Mesothelial cell of epicardium (in vitro differentiated cells): ENCODE results near the gene RABEP1. TPM values are rescaled to one million over a fixed set of nuclear protein-coding genes. Genes with fewer than 3 reads are reported as not detected.

Experiments used
- DNase-seq, 2 experiments: peaks; one replicate each; pipeline ENCODE4 v3.0.0; 2021; ENCODE audit warnings: low spot score in 2 of 2; ENCODE audit not compliant: unreplicated experiment in 2 of 2
- H3K27ac Mint-ChIP-seq: 2 replicates; pipeline ENCODE4 v1.8.0; 2021; ENCODE audit warnings: mixed read lengths
- H3K27me3 Mint-ChIP-seq: 2 replicates; pipeline ENCODE4 v1.8.0; 2021; ENCODE audit warnings: low read depth, mixed read lengths
- H3K36me3 Mint-ChIP-seq: 2 replicates; pipeline ENCODE4 v1.8.0; 2021; ENCODE audit warnings: mixed read lengths
- H3K4me1 Mint-ChIP-seq: 2 replicates; pipeline ENCODE4 v1.8.0; 2021; ENCODE audit warnings: mixed read lengths
- H3K4me3 Mint-ChIP-seq: 2 replicates; pipeline ENCODE4 v1.8.0; 2021; ENCODE audit warnings: mild to moderate bottlenecking, moderate library complexity, mixed read lengths
- H3K9me3 Mint-ChIP-seq: 2 replicates; pipeline ENCODE4 v1.8.0; 2021; ENCODE audit warnings: mixed read lengths
- total RNA-seq: library from RNA; stranded (reverse); gene quantifications from 3 replicates; pipeline ENCODE4 v1.2.1, GENCODE V29; 2021
- TF ChIP-seq, protein P1 (sequence below): fragments of 200-600 bp; sonication (generic); IDR thresholded peaks from one replicate; pipeline ENCODE4 v1.5.0; 2021; ENCODE audit warnings: antibody characterized with exemption; ENCODE audit not compliant: unreplicated experiment

RABEP1 gene
- total RNA-seq, 1 donor from 2014 or later = 50.9 TPM

DNA sequence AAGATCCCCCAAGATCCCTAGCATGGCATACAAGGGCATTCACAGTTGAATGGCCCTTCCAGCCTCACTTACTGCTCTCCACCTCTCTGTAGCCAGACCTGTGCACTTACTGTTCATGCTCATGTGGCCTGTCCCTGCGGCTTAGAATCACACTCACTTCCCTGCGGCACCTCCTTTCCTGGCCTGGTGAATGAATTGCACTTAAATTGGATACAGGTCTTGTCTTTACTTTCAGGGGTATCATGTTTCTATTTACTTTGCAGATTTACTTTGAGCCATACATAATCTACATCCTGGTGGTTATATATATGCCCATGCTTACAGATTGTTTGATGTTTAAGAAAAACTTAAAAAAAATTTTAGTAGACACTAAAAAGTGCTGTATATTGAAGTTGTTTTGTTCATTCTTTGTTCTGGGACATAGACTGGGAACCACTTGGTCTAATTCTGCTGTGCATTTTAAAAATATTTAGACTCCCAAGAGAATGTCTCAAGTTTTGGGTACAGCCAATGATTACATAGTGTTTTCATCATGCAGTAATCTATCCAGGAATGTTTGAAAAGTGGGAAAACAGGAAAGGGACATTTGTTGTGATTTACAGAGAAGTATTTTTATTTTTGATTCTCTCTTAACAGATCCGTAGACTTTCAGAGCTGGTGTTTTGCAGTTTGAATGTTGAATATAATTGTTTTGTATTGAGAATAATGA lies 73.5 kb downstream of the RABEP1 start:
- Mint-ChIP-seq H3K9me3 (no peaks in the 10 kb centered on the region), H3K4me3 (no peak overlapping the region), H3K27me3 (no peaks in the 10 kb centered on the region), H3K4me1 (peaks cover 6% of the 10 kb centered on the region), H3K27ac (peak overlapping the region; percentile 55), H3K36me3 (peaks cover 36% of the 10 kb centered on the region)
- TF ChIP-seq, protein P1, sequence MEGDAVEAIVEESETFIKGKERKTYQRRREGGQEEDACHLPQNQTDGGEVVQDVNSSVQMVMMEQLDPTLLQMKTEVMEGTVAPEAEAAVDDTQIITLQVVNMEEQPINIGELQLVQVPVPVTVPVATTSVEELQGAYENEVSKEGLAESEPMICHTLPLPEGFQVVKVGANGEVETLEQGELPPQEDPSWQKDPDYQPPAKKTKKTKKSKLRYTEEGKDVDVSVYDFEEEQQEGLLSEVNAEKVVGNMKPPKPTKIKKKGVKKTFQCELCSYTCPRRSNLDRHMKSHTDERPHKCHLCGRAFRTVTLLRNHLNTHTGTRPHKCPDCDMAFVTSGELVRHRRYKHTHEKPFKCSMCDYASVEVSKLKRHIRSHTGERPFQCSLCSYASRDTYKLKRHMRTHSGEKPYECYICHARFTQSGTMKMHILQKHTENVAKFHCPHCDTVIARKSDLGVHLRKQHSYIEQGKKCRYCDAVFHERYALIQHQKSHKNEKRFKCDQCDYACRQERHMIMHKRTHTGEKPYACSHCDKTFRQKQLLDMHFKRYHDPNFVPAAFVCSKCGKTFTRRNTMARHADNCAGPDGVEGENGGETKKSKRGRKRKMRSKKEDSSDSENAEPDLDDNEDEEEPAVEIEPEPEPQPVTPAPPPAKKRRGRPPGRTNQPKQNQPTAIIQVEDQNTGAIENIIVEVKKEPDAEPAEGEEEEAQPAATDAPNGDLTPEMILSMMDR = no peak
- no peak for DNase-seq

DNA sequence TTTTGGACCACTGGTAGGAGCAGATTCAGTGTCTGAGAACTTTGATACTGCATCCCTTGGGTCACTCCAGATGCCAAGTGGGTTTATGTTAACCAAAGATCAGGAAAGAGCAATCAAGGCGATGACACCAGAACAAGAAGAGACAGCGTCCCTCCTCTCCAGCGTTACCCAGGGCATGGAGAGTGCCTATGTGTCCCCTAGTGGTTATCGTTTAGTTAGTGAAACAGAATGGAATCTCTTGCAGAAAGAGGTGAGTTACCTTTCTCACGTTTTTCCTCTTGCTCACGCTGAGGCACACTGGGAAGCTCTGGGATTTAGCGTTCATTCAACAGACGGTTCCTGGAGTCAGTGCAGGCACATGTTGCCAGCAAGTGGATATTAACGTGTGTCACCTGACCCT lies 79.3 kb downstream of the RABEP1 start:
- H3K27ac Mint-ChIP-seq = no peak overlapping the region
- no peak overlapping the region for H3K4me3 Mint-ChIP-seq
- TF ChIP-seq, protein P1 = no peak
- H3K9me3 Mint-ChIP-seq = no peaks in the 10 kb centered on the region
- H3K27me3 Mint-ChIP-seq = no peaks in the 10 kb centered on the region
- H3K4me1 Mint-ChIP-seq = peaks cover 5% of the 10 kb centered on the region
- peaks cover 38% of the 10 kb centered on the region for H3K36me3 Mint-ChIP-seq
- no peak for DNase-seq

DNA sequence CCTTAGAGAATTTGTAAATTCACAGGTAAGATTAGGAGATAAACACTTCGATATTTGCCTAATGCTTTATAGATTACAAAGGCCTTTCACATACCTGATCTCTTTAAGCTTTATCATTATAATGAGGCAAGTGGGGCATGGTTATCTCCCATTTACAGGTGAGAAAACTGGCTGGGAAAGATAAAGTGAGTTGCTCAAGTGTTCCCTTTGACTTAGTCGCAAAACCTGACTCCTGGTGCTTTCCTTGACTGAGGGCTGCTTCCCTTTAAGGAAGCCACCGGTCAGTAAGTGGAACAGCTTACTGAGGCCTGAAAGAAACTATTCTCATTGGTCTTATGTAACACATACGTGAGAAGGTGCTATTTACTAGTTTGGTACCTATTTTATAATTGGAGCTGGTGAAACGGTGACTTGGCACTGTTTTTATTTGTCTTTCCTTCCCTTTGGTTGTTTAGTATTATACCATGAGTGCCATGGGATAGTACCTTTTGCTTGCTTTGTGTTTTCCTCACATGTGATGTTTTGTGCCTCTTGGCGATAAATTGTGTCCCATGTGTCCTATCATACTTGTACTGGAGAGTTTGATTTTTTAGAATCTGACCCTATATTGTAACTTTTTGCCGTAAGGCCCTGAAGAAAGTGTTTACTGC lies 80.2 kb downstream of the RABEP1 start:
- no peaks in the 10 kb centered on the region for H3K27me3 Mint-ChIP-seq
- no peak overlapping the region for H3K27ac Mint-ChIP-seq
- no peak for DNase-seq
- H3K9me3 Mint-ChIP-seq = no peaks in the 10 kb centered on the region
- no peak overlapping the region for H3K4me3 Mint-ChIP-seq
- TF ChIP-seq, protein P1 = no peak
- H3K36me3 Mint-ChIP-seq = peaks cover 38% of the 10 kb centered on the region
- H3K4me1 Mint-ChIP-seq = peaks cover 5% of the 10 kb centered on the region

DNA sequence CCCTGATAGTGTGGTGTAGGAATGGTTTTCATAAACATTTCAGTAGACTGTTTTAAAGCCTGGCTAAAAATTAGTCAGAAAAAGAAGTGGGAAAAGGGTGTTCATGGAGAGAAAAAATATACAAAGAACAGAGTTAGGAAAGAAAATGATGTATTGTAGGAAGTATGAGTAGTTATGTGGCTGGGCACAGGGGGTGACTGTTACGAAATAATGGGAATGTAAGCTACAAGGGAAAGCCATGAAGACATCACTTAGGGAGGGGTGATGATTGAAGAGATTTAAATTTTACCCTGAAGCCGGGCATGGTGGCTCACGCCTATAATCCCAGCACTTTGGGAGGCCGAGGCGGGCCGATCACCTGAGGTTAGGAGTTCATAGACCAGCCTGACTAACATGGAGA lies 82.1 kb downstream of the RABEP1 start:
- TF ChIP-seq, protein P1 = no peak
- Mint-ChIP-seq H3K27me3 (no peaks in the 10 kb centered on the region), H3K27ac (peak overlapping the region; percentile 41), H3K9me3 (no peaks in the 10 kb centered on the region), H3K4me3 (no peak overlapping the region), H3K4me1 (peaks cover 5% of the 10 kb centered on the region), H3K36me3 (peaks cover 43% of the 10 kb centered on the region)
- DNase-seq = no peak

DNA sequence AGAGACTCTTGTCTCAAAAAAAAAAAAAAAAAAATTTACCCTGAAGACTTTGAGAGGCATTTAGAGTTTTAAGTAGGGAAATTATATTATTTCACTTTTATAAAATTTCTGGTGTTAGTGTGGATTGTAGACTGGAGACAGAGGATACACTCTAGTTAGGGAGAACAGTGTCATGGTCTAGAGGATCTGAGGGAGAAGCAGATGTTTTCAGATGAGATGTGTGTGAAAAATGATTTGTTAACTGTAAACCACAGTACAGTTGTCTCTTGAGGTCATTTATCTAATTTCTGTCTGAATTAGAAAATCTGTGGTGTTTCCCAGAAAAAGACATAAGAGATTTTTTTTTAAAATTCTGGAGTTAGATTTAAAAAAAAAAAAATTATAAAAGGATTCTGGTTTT lies 82.6 kb downstream of the RABEP1 start:
- Mint-ChIP-seq H3K9me3 (no peaks in the 10 kb centered on the region), H3K27ac (peak overlapping the region; percentile 16), H3K36me3 (peaks cover 44% of the 10 kb centered on the region), H3K4me1 (peaks cover 5% of the 10 kb centered on the region), H3K4me3 (no peak overlapping the region), H3K27me3 (no peaks in the 10 kb centered on the region)
- TF ChIP-seq, protein P1 = no peak
- DNase-seq = no peak
